HT1080 (cell line): Measurements from ENCODE around the gene RBM44. TPM values are rescaled to one million over a fixed set of nuclear protein-coding genes. Genes with fewer than 3 reads are reported as not detected.
"Not testable (repeated sequence)": the region's sequence is repeated elsewhere in the genome, so short reads cannot be mapped to it uniquely, and the experiment has no call there.

Experiments
- DNase-seq: peaks from one replicate; pipeline ENCODE4 v3.0.0-alpha.2; 2015; ENCODE audit warnings: low read depth
- polyA plus RNA-seq, 2 experiments: library from polyadenylated mRNA; depleted of rRNA; stranded (reverse); fragments of >200 nt; gene quantifications; 2 replicates each; pipeline ENCODE4 v1.2.3, GENCODE V29; 2015
- total RNA-seq: library from RNA; depleted of rRNA; stranded (reverse); fragments of >200 nt; shearing (Covaris generic); gene quantifications from 2 replicates; pipeline ENCODE4 v1.2.3, GENCODE V29; 2014; rRNA removed

The RBM44 gene, protein sequence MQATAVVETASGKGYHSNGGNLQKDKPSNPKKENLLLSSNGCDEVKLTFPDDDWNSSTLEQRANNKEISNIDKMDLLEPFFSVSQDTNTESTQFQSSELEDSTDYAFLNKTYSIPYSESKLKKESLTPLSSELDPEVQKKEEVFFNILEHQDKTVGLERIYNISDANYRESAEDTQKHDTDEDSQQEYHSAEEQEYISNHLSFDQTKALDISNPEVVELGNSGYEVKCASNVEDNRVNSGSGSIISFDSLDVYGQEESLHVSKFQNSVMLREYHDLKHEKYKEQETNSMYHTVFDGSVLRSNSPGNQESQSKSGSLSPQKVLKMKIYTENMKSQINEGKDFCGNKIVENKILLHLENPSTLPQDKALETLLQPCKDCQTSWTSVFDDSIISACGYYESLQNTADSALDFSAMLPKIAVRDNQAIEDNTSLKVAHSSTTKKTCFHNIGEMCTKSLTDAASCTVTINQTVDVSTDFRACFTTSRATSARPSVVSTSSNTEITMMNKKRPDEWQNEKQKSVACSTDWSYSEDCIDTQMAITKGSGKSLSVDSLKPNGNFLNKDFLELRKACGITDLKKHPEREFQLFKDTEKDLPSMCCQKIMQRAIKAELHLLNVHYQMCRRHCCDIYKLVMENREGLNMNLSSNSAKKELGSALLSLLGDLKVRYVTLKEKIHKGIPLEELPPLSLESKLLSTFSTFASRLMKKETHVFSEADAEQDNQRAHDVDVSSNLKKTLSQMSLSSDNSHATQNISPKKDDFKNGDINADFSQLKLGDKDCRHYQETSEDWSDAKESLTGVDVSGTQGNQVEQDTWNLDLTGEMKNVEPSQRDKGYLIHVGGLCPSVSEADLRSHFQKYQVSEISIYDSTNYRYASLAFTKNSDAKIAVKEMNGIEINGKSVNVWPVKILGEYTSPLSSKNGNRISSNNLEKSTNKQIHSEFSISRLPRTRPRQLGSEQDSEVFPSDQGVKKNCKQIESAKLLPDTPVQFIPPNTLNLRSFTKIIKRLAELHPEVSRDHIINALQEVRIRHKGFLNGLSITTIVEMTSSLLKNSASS
- 0.32 and 0.40 TPM in 2 replicates for total RNA-seq
- 0.19 and 0.52 TPM in 2 replicates for polyA plus RNA-seq (2015; cell fraction: cytosol; rRNA removed)
- polyA plus RNA-seq (2015; cell fraction: nucleus; rRNA removed), result 1.3 and 1.9 TPM in 2 replicates

DNA sequence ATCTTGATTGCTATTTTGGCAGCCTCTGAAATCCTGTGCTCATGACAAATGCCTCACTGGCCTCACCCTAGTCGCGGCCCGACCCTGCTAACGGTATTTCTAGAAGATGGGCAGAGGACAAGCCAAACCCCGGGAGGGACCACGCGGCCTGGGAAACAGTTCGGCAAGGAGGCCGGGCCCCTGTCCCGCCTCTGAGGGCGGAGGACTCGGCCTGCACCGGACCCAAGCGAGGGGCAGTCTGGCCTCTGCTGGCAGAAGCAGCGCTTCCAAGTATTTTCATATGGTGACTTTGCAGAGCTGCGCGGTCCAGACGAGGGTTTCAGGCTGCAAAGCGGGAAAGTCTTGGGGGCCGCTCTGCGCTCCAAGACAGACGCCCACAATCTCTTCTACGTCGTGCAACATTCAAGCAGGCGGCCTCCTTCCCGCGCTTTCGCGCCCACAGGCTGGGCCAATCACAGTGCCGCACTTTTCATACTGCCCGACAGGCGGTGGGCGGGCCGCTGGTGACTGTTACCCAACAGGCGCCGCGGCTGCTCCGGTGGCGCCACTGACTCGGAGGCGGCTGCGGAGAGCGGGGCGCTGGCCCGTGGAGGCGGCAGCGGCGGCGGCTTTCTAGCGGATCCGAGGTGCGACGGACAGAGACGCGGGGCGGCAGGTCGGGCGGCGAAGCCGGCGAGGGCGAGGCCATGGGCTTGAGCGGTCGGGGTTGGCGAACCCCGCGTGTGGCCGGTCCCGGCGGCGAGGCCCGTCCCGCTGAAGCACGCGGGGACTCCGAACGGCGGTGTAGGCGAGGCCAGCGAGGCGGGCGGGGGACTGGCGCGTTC, at the start of gene RBM44:
TSS of gene RBM44 (plus strand) at position 544 of the 824 bp plus-strand sequence. CDS start 14,831 bp downstream, outside the sequence.
- no peak for DNase-seq

DNA sequence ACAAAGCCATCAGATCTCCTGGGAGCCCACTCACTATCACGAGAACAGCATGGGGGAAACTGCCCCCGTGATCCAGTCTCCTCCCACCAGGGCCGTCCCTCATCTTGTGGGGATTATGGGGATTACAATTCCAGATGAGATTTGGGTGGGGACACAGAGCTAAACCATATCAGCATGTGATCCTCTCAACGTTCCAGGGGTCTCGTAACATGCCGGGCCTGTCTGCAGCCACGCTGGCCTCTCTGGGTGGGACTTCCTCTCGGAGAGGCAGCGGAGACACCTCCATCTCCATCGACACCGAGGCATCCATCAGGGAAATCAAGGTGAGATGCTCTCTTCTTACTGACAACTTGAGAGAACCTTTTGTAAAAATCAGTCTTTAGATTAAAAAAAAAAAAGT, 49.6 kb upstream of the RBM44 start:
- DNase-seq, result no peak

DNA sequence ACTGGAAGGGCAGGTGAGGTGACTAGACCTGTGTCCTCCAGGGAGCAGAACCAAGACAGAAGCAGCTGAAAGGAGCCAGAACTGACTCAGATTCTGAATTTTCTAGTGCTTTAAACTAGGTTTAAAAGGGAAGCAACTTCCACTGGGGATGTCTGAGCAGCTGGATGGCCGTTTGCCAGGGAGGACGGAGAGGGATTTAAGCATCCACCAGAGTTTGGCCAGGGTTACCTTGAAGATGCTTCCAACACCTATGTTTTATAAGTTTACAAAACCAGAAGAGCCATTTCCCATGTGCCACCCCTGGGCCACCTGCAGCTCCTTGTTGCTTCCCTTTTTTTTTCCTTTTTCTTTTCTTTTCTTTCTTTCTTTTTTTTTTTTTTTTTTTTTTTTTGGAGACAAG, 48.6 kb upstream of the RBM44 start:
- no peak for DNase-seq

DNA sequence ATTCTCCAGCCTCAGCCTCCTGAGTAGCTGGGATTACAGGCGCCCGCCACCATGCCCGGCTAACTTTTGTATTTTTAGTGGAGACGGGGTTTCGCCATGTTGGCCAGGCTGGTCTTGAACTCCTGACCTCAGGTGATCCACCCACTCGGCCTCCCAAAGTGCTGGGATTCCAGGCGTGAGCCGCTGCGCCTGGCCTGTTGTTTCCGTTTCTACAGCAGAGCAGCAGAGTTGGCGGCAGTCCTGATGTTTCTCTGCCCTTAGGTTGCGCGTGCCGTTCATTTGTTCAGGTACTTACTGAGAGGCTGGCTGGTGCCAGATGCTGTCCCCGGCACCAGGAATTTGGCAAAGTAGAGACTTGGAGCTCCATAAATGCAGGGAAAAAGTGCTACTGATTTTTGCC, 48.1 kb upstream of the RBM44 start:
- not testable (repeated sequence) for DNase-seq

DNA sequence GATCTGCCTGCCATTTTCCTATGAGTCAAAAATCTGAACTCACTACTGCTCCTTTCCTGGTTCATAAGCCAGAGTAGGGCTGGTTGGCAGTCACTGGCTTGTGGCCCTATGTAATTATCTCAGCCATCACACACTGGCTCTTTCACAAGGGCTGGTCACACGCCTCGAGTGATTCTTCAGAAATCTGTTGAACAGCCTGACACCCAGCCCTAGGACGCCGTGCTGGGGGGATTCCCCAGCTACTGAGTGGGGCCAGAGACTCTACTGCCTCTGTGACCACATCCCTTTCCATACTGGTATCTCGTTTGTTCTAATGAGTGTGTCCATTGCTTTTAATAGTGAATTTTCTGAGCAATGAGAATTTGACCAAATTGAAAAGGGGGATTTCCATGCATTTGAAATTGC, 45.8 kb upstream of the RBM44 start:
- DNase-seq, result no peak

DNA sequence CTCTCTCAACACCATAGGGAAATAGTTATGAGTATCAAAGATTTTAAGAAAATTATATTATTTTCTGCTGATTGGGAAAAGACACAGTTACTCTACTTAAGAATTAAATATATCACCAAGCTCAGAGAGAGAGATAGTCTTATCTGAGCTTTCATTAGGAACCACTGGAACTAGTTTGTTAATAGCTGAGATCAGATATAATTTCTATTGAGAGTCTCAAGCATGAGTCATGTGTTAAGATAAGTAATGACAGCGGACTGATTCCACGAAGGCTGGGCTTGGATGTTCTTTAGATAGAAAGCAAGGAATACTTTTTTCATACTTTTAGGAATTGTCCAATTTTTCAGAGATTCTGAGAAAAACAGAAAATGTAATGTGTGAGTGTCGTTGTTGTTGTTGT, 44.4 kb upstream of the RBM44 start:
- DNase-seq, result no peak

DNA sequence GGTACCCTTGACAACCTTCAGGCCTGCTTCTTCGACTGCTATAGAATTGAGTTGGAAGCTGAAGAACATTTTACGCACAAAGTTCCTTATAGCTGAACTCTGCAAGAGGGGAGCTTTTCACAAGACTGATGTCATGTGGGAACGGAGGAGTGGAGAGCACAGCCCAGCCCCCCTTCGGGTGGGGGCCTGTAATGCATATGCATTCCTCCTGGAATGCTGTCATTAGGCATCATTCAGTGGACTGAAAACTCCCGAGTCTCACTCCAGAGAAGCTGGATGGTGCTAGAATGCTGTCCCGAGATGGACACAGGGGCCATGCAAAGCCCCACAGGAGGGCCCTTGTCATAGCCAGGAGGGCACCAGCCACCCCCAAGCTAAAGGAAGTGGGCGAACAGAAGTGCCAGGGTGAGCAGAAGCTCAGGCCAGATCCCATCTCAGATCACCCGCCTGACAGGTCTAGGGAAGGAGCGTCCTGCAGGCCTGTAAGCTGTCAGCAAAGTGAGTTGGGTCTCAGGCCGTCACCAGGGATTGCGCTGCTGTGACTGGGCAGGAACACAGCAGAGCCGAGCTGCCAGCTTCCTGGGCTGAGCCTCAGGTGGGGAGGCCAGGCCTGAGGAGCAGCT, 43.8 kb upstream of the RBM44 start:
- DNase-seq, result no peak

DNA sequence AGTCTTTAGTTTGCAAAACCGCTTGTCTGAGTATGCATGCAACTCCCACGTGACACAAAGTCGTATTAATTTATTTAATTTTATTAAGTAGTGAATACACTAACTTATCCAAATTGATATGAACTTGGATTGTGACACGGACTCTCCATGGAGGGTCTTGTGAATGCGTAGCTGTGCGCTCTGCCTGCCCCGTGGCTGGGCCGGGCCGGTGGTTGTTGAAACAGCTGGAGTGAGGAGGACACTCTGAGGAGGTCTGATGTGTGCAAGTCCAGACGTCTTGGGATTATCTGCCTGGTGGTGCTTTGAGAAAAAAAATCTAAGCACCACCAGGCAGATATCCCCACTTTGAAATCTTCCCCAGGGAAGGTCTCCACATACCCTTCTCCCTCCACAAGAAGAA, 41.0 kb upstream of the RBM44 start:
- no peak for DNase-seq

DNA sequence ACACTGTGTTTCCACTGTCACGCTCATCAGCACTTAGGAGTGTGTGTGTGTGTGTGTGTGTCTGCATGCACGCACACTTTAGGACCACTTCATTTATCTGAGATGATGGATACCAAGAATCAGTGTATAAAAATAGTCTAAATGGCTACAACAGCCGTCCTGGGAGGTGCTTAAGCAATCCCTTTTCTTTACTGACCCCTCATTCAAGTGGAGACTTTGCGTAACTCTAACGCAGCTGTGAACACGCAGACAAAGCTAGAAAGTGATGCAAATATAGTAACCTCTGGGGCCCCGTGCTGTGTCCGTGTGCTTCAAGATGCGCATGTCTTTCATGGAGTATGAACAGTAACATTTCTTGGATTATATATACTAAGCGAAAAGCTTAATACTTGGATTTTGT, 40.4 kb upstream of the RBM44 start:
- no peak for DNase-seq

DNA sequence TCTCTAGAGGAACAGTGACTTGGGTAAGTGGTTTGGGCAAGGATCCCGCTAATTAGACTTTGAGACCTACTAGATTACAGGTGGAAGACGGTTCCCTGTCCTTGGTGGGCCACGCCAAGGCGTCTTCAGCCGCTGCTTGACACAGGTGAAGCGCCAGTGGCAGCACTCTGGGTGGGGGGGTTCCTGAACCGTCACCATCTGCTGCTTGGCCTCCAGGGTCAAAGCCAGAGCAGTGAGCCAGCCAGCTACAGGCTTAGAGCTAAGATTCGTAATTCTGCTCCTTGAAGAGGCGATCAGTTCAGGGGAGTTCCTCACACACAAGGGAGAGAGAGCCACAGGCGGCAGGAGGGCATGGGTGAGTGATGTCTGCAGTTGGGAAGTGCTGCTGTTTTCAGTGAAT, 39.4 kb upstream of the RBM44 start:
- DNase-seq, result no peak

DNA sequence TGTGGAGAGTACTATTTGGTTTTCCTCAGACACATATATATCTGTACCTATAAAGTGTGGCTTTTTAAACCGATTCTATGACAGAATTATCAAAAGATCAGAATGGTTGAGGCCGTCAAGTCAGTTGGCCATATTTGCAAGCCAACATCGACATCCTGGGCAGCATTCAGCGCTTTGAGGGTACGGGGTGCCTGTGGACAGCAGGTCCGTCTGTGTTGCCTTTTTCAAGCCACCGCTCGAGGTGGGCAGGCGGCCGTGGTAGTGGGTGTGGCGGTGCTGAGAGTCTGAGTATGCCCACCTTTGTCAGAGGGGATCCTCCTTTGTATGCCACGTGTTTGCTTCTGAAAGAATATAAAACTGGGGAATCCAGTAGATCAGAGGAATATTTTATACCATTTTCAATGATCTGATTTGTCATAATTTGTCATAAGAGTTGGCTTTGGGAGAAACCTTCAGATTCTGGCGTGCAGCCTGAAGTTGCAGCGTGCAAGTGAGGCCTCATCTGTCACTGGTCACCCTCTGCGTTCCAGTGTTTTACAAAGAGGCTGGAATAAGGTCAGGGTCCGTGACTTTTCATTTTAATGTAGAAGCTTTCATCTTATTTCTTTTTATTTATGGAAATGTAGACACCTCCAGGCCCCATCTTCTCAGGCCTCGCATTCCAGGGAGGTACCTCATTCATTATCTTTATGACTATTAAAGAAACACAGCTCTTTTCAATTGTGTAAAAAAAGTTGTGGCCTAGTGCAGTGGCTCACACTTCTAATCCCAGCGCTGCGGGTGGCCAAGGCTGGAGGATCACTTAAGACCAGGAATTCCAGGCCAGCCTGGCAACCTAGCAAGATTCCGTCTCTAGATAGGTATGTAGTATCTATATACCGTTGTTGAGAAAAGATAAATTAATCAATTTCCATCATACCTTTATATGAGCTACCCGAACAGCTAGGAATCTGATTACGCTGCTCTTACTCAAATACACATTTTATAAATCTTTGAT, 37.8 kb upstream of the RBM44 start:
- DNase-seq, result no peak

DNA sequence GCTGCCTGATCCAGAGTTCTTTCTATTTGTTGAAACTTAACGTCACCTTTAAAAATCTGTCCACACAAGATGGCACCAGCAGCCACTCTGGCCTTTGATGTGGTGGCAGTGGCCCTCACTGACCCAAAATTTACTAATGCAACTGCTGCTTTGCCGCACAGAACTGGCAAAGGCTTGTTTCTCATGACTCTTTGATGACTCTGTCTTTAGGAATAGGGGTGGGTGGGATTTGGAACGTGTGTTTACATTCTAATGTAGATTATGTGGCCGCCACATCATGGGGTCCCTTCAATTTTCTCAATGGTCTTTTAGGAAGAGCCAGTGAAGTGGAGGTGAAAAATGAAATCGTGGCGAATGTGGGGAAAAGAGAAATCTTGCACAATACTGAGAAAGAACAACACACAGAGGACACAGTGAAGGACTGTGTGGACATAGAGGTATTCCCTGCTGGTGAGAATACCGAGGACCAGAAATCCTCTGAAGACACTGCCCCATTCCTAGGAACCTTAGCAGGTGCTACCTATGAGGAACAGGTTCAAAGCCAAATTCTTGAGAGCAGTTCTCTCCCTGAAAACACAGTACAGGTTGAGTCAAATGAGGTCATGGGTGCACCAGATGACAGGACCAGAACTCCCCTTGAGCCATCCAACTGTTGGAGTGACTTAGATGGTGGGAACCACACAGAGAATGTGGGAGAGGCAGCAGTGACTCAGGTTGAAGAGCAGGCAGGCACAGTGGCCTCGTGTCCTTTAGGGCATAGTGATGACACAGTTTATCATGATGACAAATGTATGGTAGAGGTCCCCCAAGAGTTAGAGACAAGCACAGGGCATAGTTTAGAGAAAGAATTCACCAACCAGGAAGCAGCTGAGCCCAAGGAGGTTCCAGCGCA, 36.0 kb upstream of the RBM44 start:
- not testable (repeated sequence) for DNase-seq

DNA sequence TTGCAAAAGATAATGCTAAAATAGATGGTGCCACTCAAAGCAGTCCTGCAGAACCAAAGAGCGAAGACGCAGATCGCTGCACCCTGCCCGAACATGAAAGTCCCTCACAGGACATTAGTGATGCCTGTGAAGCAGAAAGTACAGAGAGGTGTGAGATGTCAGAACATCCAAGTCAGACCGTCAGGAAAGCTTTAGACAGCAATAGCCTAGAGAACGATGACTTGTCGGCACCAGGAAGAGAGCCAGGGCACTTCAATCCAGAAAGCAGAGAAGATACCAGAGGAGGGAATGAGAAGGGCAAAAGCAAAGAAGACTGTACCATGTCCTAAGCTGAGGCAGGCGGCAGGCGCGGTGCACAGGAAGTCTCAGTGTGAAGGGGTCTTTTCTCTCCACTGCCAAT, 34.8 kb upstream of the RBM44 start:
- no peak for DNase-seq

DNA sequence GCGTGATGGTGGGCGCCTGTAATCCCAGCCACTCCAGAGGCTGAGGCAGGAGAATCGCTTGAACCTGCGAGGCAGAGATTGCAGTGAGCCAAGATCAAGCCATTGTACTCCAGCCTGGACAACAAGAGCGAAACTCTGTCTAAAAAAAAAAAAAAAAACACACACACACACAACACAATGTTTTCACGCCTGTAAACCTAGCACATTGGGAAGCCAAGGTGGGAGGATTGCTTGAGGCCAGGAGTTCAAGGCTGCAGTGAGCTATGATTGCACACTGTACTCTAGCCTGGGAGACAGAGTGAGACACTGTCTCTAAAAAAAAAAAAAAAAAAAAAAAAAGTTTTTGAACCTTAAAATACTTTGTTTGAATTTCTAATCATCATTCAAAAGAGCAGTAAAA, 33.5 kb upstream of the RBM44 start:
- DNase-seq, result not testable (repeated sequence)

DNA sequence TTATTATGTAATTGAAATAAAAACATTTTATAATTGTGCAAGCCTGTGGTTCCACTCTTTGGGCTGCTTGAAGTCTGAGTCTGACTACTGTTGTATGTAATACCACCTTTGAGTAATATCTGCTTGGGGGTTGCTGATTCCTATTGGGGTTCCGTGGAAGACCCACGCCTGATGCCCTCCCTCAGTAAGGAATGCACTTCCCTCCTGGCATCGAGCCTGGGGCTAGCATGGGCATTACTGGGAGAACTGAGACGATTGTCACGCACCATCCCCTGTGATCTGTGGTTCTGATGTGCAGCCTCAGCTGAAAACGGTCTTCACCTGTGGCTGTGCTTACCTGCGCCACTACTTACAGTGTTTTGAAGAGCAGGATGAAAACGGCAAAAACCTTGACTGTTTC, 32.7 kb upstream of the RBM44 start:
- no peak for DNase-seq

DNA sequence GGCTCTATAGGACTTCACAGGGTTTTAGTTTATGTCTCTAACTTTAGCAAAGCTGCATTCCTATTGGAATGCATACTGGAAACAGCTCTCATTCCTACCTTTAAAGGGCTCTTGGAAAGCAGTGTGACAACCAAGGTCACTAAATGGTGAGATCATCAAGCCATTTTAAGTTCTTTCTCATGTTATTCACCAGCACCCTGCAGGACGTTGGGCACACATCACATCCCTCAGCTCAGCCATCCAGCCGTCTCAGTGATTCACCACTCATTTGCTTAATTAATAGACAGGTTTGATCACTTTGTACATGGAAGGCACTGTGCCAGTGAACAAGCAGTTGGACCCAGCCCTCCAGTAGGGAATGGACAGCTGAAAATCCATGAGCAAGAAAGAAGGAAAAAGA, 32.2 kb upstream of the RBM44 start:
- no peak for DNase-seq

DNA sequence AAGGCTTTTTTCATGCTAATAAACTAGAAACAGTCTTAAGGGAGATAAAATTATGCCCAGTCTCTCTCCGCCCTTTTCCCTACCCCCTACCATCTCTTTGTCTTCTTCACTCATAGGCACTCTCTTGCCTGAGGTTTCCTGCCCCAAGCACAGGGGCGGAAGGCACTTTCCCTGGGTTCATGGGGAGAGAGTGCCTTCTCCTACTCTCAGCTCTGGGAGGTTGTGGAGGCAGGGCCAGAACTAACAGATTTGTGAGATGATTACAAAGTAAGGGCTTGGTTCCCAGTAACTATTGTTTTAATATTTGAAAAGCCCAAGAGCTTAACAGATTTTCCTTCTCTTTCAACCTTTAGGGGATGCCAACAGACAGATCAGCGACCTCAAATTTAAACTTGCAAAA, 26.1 kb upstream of the RBM44 start:
- no peak for DNase-seq

DNA sequence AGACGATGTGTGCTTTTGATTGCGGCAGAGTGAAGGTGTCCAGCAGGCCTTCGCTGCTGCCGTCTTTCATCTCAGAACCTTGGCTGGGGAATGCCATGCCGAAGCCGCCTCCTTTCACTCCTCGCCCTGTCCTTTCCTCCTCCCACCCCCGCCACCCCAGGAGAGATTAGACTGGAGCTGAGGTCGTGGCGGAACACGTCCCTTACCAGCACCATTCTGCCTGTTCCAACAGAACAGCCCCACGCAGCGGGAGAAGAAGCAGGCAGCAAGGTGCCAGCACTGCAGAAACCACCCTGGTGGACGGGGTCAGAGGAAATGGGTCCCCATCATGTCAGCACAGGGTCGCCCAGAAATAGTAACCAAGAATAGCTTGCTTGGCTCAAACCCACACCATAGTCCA, 24.8 kb upstream of the RBM44 start:
- no peak for DNase-seq
